Lower leg skin (tissue), 4 donors: Measurements from ENCODE around the gene PPIP5K2. TPM values are rescaled to one million over a fixed set of nuclear protein-coding genes. Genes with fewer than 3 reads are reported as not detected.

Experiments used
- DNase-seq, 2 donors: peaks; one replicate each; pipeline ENCODE4 v3.0.0-alpha.2; 2019; ENCODE audit warnings: low spot score in 2 of 2
- H3K4me3 ChIP-seq: fragments of 200-600 bp; sonication (generic); 2 replicates; pipeline ENCODE4 v1.5.1; 2017; ENCODE audit warnings: mild to moderate bottlenecking, low read depth; ENCODE audit not compliant: poor library complexity, severe bottlenecking
- CTCF ChIP-seq, 3 donors: fragments of 450-650 bp; IDR thresholded peaks; one replicate each; pipeline ENCODE4 v1.5.1; 2016; ENCODE audit warnings: antibody characterized with exemption in 3 of 3, mild to moderate bottlenecking in 3 of 3, moderate library complexity in 2 of 3
- POLR2A ChIP-seq, 2 donors: fragments of 450-650 bp; IDR thresholded peaks; one replicate each; pipeline ENCODE4 v1.6.1; 2016 to 2017; ENCODE audit warnings: antibody characterized with exemption in 2 of 2, mild to moderate bottlenecking in 1 of 2, moderate library complexity in 1 of 2
- WGBS, 2 donors: methylation state at CpG; one replicate each; pipeline ENCODE4 v1.1.5; 2018; 5-methylcytosine and 5-hydroxymethylcytosine counted together
- intact Hi-C: fragments of 100-400 bp; cut with DNase I; formaldehyde crosslinking; loops from one replicate; pipeline ENCODE4 v1.15.0; 2023; ENCODE audit warnings: low total_unique reads
- total RNA-seq, 4 donors: library from RNA; depleted of rRNA; stranded (reverse); fragments of >200 nt; gene quantifications; one replicate each; pipeline ENCODE4 v1.1.0, GENCODE V29; 2016

PPIP5K2 gene
- total RNA-seq, 4 donors from 2014 or later = 14.2 to 36.7 (median 20.1) TPM

GRCh38 chr5:103114440-103114839 is 5.7 kb upstream of the PPIP5K2 start:
- intact Hi-C loops = no loop called here
- WGBS, 2 donors = 85 to 88% methylated on average over 2 of the region's 2 CpGs
- H3K4me3 ChIP-seq = no peak overlapping the region
- no peak for DNase-seq
- TF ChIP-seq CTCF (IDR thresholded peaks at IDR 0.05) (no peak), POLR2A (IDR thresholded peaks at IDR 0.05) (no peak)

GRCh38 chr5:103117471-103117991 is 2.6 kb upstream of the PPIP5K2 start:
- TF ChIP-seq POLR2A (IDR thresholded peaks at IDR 0.05) (no peak), CTCF (IDR thresholded peaks at IDR 0.05) (no peak)
- WGBS, 2 donors = 77 to 80% methylated on average over 4 of the region's 4 CpGs
- no peak for DNase-seq
- intact Hi-C loops = no loop called here
- no peak overlapping the region for H3K4me3 ChIP-seq

- H3K4me3 ChIP-seq = peak overlapping the region; percentile 69
- DNase-seq = no peak
- intact Hi-C loops = no loop called here
- TF ChIP-seq CTCF (IDR thresholded peaks at IDR 0.05) (no peak), POLR2A (IDR thresholded peaks at IDR 0.05) (no peak)
- 0 to 1% methylated on average over 15 of the region's 15 CpGs for WGBS, 2 donors
Measured at GRCh38 chr5:103119070-103119764, 884 bp upstream of the PPIP5K2 start.

GRCh38 chr5:103120607-103121200 is 603 bp downstream of the PPIP5K2 start:
- DNase-seq = no peak
- intact Hi-C loops = no loop called here
- H3K4me3 ChIP-seq = peak overlapping the region; percentile 69
- 1% methylated on average over 17 of the region's 17 CpGs for WGBS, 2 donors
- TF ChIP-seq POLR2A (IDR thresholded peaks at IDR 0.05) (no peak), CTCF (IDR thresholded peaks at IDR 0.05) (no peak)

GRCh38 chr5:103122242-103122641 is 2.1 kb downstream of the PPIP5K2 start:
- H3K4me3 ChIP-seq = no peak overlapping the region
- DNase-seq = no peak
- intact Hi-C loops = no loop called here
- 59 to 60% methylated on average over 3 of the region's 3 CpGs for WGBS, 2 donors
- TF ChIP-seq CTCF (IDR thresholded peaks at IDR 0.05) = no peak
